C4-2B (cell line): ENCODE measurements around the gene SLAMF6.

Source experiments
- H3K27ac ChIP-seq: fragments of 450-650 bp; 2 replicates; pipeline ENCODE4 v1.5.1; 2017
- CTCF ChIP-seq: fragments of 450-650 bp; conservative IDR thresholded peaks from 2 replicates; pipeline ENCODE4 v1.5.1; 2017; ENCODE audit warnings: mild to moderate bottlenecking
- ZFX ChIP-seq: fragments of 450-650 bp; IDR thresholded peaks from 2 replicates; pipeline ENCODE4 v1.6.1; 2017

SLAMF6 gene

GRCh38 chr1:160549665-160550006, 26.6 kb upstream of the SLAMF6 start:
- TF ChIP-seq CTCF (no peak), ZFX (no peak)
- no peak overlapping the region for H3K27ac ChIP-seq

- TF ChIP-seq CTCF (no peak), ZFX (no peak)
- no peak overlapping the region for H3K27ac ChIP-seq
Observed at GRCh38 chr1:160548960-160549664, 26.1 kb upstream of the SLAMF6 start.

GRCh38 chr1:160548183-160548582, 25.1 kb upstream of the SLAMF6 start:
- H3K27ac ChIP-seq, result no peak overlapping the region
- TF ChIP-seq ZFX, result no peak
- TF ChIP-seq CTCF, result no peak

- no peak overlapping the region for H3K27ac ChIP-seq
Observed at GRCh38 chr1:160547422-160547821, 24.4 kb upstream of the SLAMF6 start.

GRCh38 chr1:160546942-160547341, 23.9 kb upstream of the SLAMF6 start:
- no peak for TF ChIP-seq ZFX
- no peak for TF ChIP-seq CTCF
- no peak overlapping the region for H3K27ac ChIP-seq

More at GRCh38 chr1:160547422-160547821, 24.4 kb upstream of the SLAMF6 start:
- TF ChIP-seq ZFX (no peak), CTCF (no peak)

- TF ChIP-seq CTCF, result peak; percentile 55
- TF ChIP-seq ZFX, result no peak
- H3K27ac ChIP-seq, result no peak overlapping the region
Observed at GRCh38 chr1:160544647-160545046, 21.6 kb upstream of the SLAMF6 start.

- no peak overlapping the region for H3K27ac ChIP-seq
- TF ChIP-seq CTCF (no peak), ZFX (no peak)
Observed at GRCh38 chr1:160542303-160542945, 19.4 kb upstream of the SLAMF6 start.
